ENCODE measurements around the gene PLEKHF1.
"Not testable (repeated sequence)": the region's sequence is repeated elsewhere in the genome, so short reads cannot be mapped to it uniquely, and the experiment has no call there.

The PLEKHF1 gene

DNA sequence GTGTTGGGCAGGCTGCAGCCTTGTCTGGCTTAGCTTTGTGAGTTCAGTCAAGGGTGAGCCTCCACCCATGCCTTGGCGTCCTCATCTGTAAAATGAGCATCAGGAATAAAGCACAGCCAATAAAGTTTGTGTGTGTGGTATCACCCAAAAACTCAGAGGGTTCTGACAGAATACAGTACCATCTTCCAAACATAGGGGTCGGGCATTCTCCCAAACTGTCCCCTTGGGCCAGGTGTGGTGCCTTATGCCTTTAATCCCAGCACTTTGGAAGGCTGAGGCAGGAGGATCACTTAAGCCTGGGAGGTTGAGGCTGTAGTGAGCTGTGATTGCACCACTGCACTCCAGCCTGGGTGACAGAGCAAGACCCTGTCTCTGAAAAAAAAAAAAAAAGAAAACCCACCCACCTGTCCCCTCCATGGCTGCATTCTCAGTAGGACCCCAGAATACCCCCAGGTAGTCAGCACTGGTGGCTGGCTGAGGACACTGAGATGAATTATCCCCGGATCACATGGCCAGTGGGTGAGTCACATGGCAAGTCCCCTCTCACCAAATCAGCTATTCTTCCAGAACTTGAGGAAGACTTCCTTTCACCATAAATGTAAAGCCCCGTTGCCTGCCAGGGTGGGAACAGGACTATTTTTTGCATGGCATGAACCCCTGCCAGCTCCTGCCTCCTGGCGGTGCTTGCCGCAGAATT is 40.6 kb upstream of the PLEKHF1 start:
- WGBS, 2 experiments: 85 to 86% methylated on average over 6 of the region's 6 CpGs
- H3K36me3 ChIP-seq (ENCODE audit: control insufficient read depth, insufficient read depth, low read length): no peaks in the 10 kb centered on the region
- no peak overlapping the region for H3K27ac ChIP-seq (ENCODE audit: insufficient read depth, low read depth, low read length, poor library complexity, severe bottlenecking)
- H3K4me3 ChIP-seq (ENCODE audit: insufficient read depth, low read depth, low read length): no peak overlapping the region
- no peaks in the 10 kb centered on the region for H3K9me3 ChIP-seq (ENCODE audit: control insufficient read depth, low read length)
- no peaks in the 10 kb centered on the region for H3K27me3 ChIP-seq (ENCODE audit: control insufficient read depth, insufficient read depth, low read length, poor library complexity, severe bottlenecking)
- H3K4me1 ChIP-seq (ENCODE audit: control insufficient read depth, insufficient read depth, low read length): peaks cover 5% of the 10 kb centered on the region

- peaks cover 5% of the 10 kb centered on the region for H3K4me1 ChIP-seq (ENCODE audit: control insufficient read depth, insufficient read depth, low read length)
- no peaks in the 10 kb centered on the region for H3K9me3 ChIP-seq (ENCODE audit: control insufficient read depth, low read length)
- 59 to 71% methylated on average over 9 of the region's 9 CpGs for WGBS, 2 experiments
- H3K4me3 ChIP-seq (ENCODE audit: insufficient read depth, low read depth, low read length): no peak overlapping the region
- H3K36me3 ChIP-seq (ENCODE audit: control insufficient read depth, insufficient read depth, low read length): no peaks in the 10 kb centered on the region
- no peak overlapping the region for H3K27ac ChIP-seq (ENCODE audit: insufficient read depth, low read depth, low read length, poor library complexity, severe bottlenecking)
- H3K27me3 ChIP-seq (ENCODE audit: control insufficient read depth, insufficient read depth, low read length, poor library complexity, severe bottlenecking): no peaks in the 10 kb centered on the region
Observed at GRCh38 chr19:29625186-29625651, 40.0 kb upstream of the PLEKHF1 start.

- H3K4me3 ChIP-seq (ENCODE audit: insufficient read depth, low read depth, low read length): no peak overlapping the region
- no peaks in the 10 kb centered on the region for H3K9me3 ChIP-seq (ENCODE audit: control insufficient read depth, low read length)
- H3K27me3 ChIP-seq (ENCODE audit: control insufficient read depth, insufficient read depth, low read length, poor library complexity, severe bottlenecking): no peaks in the 10 kb centered on the region
- 92 to 96% methylated on average over 7 of the region's 7 CpGs for WGBS, 2 experiments
- H3K27ac ChIP-seq (ENCODE audit: insufficient read depth, low read depth, low read length, poor library complexity, severe bottlenecking): no peak overlapping the region
- H3K36me3 ChIP-seq (ENCODE audit: control insufficient read depth, insufficient read depth, low read length): no peaks in the 10 kb centered on the region
- peaks cover 5% of the 10 kb centered on the region for H3K4me1 ChIP-seq (ENCODE audit: control insufficient read depth, insufficient read depth, low read length)
Observed at GRCh38 chr19:29626386-29626785, 38.9 kb upstream of the PLEKHF1 start.

DNA sequence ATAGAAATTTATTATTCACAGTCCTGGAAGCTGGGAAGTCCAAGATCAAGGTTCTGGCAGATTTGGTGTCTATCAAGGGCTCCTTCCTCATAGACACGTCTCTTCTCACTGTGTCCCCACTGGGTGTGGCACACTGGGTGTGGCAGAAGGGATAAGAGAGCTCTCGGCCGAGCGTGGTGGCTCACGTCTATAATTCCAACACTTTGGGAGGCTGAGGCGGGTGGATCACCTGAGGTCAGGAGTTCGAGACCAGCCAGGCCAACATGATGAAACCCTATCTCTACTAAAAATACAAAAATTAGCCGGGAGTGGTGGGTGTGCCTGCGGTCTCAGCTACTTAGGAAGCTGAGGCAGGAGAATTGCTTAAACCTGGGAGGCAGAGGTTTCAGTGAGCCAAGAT is 38.4 kb upstream of the PLEKHF1 start:
- WGBS, 2 experiments: 87 to 92% methylated on average over 9 of the region's 9 CpGs
- not testable (repeated sequence) for H3K4me1 ChIP-seq (ENCODE audit: control insufficient read depth, insufficient read depth, low read length); H3K27me3 ChIP-seq (ENCODE audit: control insufficient read depth, insufficient read depth, low read length, poor library complexity, severe bottlenecking); H3K9me3 ChIP-seq (ENCODE audit: control insufficient read depth, low read length); H3K36me3 ChIP-seq (ENCODE audit: control insufficient read depth, insufficient read depth, low read length); H3K27ac ChIP-seq (ENCODE audit: insufficient read depth, low read depth, low read length, poor library complexity, severe bottlenecking); H3K4me3 ChIP-seq (ENCODE audit: insufficient read depth, low read depth, low read length)

DNA sequence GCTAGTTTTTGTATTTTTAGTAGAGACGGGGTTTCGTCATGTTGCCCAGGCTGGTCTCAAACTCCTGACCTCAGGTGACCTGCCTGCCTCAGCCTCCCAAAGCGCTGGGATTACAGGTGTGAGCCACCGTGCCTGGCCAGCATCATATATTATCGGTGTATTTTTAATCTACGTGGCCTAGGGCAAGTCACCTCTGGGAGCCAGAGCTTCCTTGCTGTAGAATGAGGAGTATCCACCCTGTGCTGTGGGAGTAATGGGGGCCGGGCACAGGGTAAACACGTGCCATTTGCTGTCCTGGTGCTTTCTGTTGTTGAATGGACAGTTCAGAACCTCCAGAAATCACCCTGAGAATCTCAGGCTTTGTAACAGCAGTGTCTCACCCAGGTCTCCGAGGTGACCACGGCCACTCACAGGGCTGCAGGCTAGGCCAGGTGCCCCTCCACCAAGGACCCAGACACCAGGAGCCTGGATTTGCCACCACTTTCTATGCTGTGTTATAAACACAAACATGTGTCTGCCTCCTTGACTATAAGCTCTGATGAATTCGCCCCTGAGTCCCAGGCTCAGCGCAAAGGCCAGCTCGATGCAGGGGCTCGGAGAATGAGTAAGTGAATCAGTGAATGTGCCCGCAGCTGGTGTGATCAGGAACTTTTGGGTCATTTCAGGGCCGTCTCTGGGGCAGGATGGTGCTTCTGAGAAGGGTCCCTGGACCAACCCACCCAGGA is 36.4 kb upstream of the PLEKHF1 start:
- Histone ChIP-seq H3K4me1 (ENCODE audit: control insufficient read depth, insufficient read depth, low read length) (peaks cover 5% of the 10 kb centered on the region), H3K27me3 (ENCODE audit: control insufficient read depth, insufficient read depth, low read length, poor library complexity, severe bottlenecking) (no peaks in the 10 kb centered on the region), H3K9me3 (ENCODE audit: control insufficient read depth, low read length) (no peaks in the 10 kb centered on the region), H3K27ac (ENCODE audit: insufficient read depth, low read depth, low read length, poor library complexity, severe bottlenecking) (no peak overlapping the region), H3K36me3 (ENCODE audit: control insufficient read depth, insufficient read depth, low read length) (no peaks in the 10 kb centered on the region), H3K4me3 (ENCODE audit: insufficient read depth, low read depth, low read length) (no peak overlapping the region)
- 94 to 95% methylated on average over 16 of the region's 16 CpGs for WGBS, 2 experiments

DNA sequence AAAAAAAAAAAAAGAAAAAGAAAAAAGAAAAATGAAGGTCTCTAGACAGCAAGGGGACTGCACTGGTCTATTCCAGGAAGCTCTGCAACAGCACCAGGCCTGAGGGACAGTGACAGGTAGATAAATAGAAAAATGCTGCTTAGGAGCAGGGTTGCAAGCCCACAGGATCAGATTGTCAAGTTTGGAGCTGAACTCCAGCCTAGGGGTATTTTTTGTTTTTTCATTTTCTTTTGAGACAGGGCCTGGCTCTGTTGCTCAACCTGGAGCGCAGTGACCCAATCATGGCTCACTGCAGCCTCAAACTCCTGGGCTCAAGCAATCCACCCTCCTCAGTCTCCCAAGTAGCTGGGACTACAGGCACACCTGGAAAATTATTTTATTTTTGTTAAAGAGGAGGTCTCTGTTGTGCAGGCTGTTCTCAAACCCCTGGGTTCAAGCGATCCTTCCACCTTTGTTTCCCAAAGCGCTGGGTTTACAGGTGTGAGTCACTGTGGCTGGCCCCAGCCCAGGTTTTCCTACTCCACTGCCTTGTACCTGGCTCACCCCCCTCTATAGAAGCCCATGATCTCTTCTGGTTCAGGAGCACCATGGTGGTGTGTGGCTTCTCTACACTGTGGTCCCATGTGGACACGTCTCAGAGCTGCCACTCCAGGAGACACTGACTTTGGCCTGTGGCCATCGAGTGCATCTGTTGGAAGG is 35.3 kb upstream of the PLEKHF1 start:
- no peaks in the 10 kb centered on the region for H3K36me3 ChIP-seq (ENCODE audit: control insufficient read depth, insufficient read depth, low read length)
- peaks cover 2% of the 10 kb centered on the region for H3K4me1 ChIP-seq (ENCODE audit: control insufficient read depth, insufficient read depth, low read length)
- H3K27ac ChIP-seq (ENCODE audit: insufficient read depth, low read depth, low read length, poor library complexity, severe bottlenecking): no peak overlapping the region
- no peaks in the 10 kb centered on the region for H3K9me3 ChIP-seq (ENCODE audit: control insufficient read depth, low read length)
- H3K4me3 ChIP-seq (ENCODE audit: insufficient read depth, low read depth, low read length): no peak overlapping the region
- H3K27me3 ChIP-seq (ENCODE audit: control insufficient read depth, insufficient read depth, low read length, poor library complexity, severe bottlenecking): no peaks in the 10 kb centered on the region
- 92 to 95% methylated on average over 5 of the region's 5 CpGs for whole genome bisulfite sequencing, 2 experiments

DNA sequence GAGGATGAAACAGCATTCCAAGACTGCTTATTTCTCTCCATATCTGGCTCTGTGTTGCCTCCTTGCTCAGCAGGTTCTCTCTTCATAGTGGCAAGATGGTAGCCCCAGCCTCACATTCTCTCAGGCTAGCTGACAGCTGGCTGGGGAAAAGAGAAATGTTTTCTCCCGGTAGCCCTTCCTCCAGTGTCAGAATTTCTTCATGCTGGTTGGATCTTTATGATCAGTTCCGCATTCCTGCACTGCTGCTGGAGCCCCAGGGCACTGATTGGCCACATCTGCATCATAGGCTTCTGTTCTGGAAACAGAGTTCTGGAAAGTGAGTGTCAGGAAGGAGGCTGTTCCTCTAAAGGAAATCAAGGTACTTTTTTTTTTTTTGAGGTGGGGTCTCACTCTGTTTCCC is 34.6 kb upstream of the PLEKHF1 start:
- Histone ChIP-seq H3K9me3 (ENCODE audit: control insufficient read depth, low read length) (no peaks in the 10 kb centered on the region), H3K36me3 (ENCODE audit: control insufficient read depth, insufficient read depth, low read length) (no peaks in the 10 kb centered on the region), H3K4me3 (ENCODE audit: insufficient read depth, low read depth, low read length) (no peak overlapping the region), H3K27me3 (ENCODE audit: control insufficient read depth, insufficient read depth, low read length, poor library complexity, severe bottlenecking) (no peaks in the 10 kb centered on the region), H3K27ac (ENCODE audit: insufficient read depth, low read depth, low read length, poor library complexity, severe bottlenecking) (no peak overlapping the region), H3K4me1 (ENCODE audit: control insufficient read depth, insufficient read depth, low read length) (no peaks in the 10 kb centered on the region)
- 82 to 84% methylated on average over 2 of the region's 2 CpGs for WGBS, 2 experiments

DNA sequence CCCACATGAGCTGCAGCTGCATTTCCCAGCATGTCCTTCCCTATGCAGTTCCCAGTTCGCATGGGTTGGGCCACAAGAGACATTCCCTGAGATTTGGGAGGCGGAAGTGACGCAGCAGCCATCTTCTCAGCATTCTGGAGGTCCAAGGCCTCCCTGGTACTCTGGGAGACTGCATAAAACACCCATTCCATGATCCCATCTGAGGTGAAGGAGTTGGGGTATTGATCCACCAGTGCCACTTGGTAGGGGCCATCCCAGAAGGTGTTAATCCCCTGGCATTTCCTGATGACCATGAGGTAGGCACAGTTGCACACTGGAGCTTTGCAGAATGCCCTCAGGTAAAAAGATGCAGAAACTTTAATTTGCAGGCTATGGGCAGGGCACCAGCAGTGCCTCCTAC is 33.8 kb upstream of the PLEKHF1 start:
- no peak overlapping the region for H3K4me3 ChIP-seq (ENCODE audit: insufficient read depth, low read depth, low read length)
- 95 to 96% methylated on average over 3 of the region's 3 CpGs for WGBS, 2 experiments
- H3K4me1 ChIP-seq (ENCODE audit: control insufficient read depth, insufficient read depth, low read length): peaks cover 1% of the 10 kb centered on the region
- H3K36me3 ChIP-seq (ENCODE audit: control insufficient read depth, insufficient read depth, low read length): no peaks in the 10 kb centered on the region
- no peaks in the 10 kb centered on the region for H3K9me3 ChIP-seq (ENCODE audit: control insufficient read depth, low read length)
- no peak overlapping the region for H3K27ac ChIP-seq (ENCODE audit: insufficient read depth, low read depth, low read length, poor library complexity, severe bottlenecking)
- no peaks in the 10 kb centered on the region for H3K27me3 ChIP-seq (ENCODE audit: control insufficient read depth, insufficient read depth, low read length, poor library complexity, severe bottlenecking)

DNA sequence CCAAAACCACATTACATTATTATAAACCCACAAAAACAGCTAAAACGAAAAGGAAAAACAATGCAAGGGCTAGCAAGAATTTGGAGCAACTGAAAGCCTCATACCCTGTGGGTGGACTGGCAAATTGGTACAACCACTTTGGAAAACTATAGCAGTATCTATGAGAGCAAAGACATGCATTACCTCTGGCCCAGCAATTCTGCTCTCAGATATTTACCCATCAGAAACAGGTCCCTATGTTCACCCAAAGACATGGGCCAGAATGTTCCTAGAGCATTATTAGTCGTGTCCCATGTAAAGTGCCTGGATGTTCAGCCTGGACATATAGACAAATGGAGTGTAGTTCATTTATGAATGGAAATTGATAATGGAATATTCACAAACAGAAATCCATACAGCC is 31.3 kb upstream of the PLEKHF1 start:
- WGBS, 2 experiments: 86 to 92% methylated on average over 2 of the region's 2 CpGs
- H3K27ac ChIP-seq (ENCODE audit: insufficient read depth, low read depth, low read length, poor library complexity, severe bottlenecking): no peak overlapping the region
- H3K4me1 ChIP-seq (ENCODE audit: control insufficient read depth, insufficient read depth, low read length): peaks cover 12% of the 10 kb centered on the region
- H3K9me3 ChIP-seq (ENCODE audit: control insufficient read depth, low read length): no peaks in the 10 kb centered on the region
- no peaks in the 10 kb centered on the region for H3K27me3 ChIP-seq (ENCODE audit: control insufficient read depth, insufficient read depth, low read length, poor library complexity, severe bottlenecking)
- H3K36me3 ChIP-seq (ENCODE audit: control insufficient read depth, insufficient read depth, low read length): no peaks in the 10 kb centered on the region
- no peak overlapping the region for H3K4me3 ChIP-seq (ENCODE audit: insufficient read depth, low read depth, low read length)

- H3K4me3 ChIP-seq (ENCODE audit: insufficient read depth, low read depth, low read length): no peak overlapping the region
- WGBS, 2 experiments: 87 to 95% methylated on average over 6 of the region's 6 CpGs
- peaks cover 12% of the 10 kb centered on the region for H3K4me1 ChIP-seq (ENCODE audit: control insufficient read depth, insufficient read depth, low read length)
- H3K36me3 ChIP-seq (ENCODE audit: control insufficient read depth, insufficient read depth, low read length): no peaks in the 10 kb centered on the region
- H3K27me3 ChIP-seq (ENCODE audit: control insufficient read depth, insufficient read depth, low read length, poor library complexity, severe bottlenecking): no peaks in the 10 kb centered on the region
- H3K27ac ChIP-seq (ENCODE audit: insufficient read depth, low read depth, low read length, poor library complexity, severe bottlenecking): no peak overlapping the region
- H3K9me3 ChIP-seq (ENCODE audit: control insufficient read depth, low read length): no peaks in the 10 kb centered on the region
Observed at GRCh38 chr19:29634423-29635130, 30.7 kb upstream of the PLEKHF1 start.
